Mononuclear cell (primary cell): ENCODE results near the gene IGF2R. TPM values are rescaled to one million over a fixed set of nuclear protein-coding genes. Genes with fewer than 3 reads are reported as not detected.
"Not testable (repeated sequence)": the region's sequence is repeated elsewhere in the genome, so short reads cannot be mapped to it uniquely, and the experiment has no call there.

ENCODE experiments used
- H3K27me3 ChIP-seq: 2 replicates; pipeline ENCODE4 v1.6.0; 2011; ENCODE audit warnings: low read length, control low read depth; ENCODE audit not compliant: insufficient read depth
- H3K4me1 ChIP-seq: 2 replicates; pipeline ENCODE4 v1.5.1; 2011; ENCODE audit warnings: mild to moderate bottlenecking, low read length, control low read depth; ENCODE audit not compliant: insufficient read depth
- H3K4me3 ChIP-seq: 2 replicates; pipeline ENCODE4 v1.5.1; 2011; ENCODE audit warnings: mild to moderate bottlenecking, low read length, moderate library complexity
- H3K9me3 ChIP-seq: 2 replicates; pipeline ENCODE4 v1.5.1; 2011; ENCODE audit warnings: low read depth, mild to moderate bottlenecking, control low read depth, low read length
- total RNA-seq: library from RNA; depleted of rRNA; stranded (reverse); fragments of >200 nt; gene quantifications from one replicate; pipeline ENCODE4 v1.2.3, GENCODE V29; 2012

The IGF2R gene
- total RNA-seq, 1 donor = 49.3 TPM

DNA sequence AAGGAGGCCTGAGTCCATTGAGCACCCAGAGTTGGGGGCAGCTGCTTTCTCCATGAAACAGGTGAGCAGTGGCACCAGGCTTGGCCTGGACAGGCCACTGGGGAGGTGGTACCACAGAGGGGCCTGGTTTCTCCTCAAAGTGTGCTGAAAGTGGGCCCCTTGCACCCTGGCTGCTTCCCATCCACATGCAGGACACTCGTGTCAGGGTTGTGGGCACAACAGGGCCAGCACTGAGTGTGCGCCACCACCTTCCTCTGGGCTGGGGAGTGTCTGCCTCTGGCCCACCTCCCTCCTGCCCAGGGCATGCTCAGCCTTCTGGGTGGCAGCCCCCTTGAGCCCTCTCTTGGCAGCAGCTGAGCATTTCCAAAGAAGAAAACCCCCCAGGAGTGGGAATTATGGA lies 147.5 kb downstream of the IGF2R start:
- Histone ChIP-seq H3K27me3 (no peaks in the 10 kb centered on the region), H3K4me1 (no peaks in the 10 kb centered on the region), H3K9me3 (no peaks in the 10 kb centered on the region), H3K4me3 (no peak overlapping the region)

GRCh38 chr6:160117137-160117536 lies 148.3 kb downstream of the IGF2R start:
- H3K9me3 ChIP-seq = no peaks in the 10 kb centered on the region
- H3K27me3 ChIP-seq = no peaks in the 10 kb centered on the region
- no peaks in the 10 kb centered on the region for H3K4me1 ChIP-seq
- no peak overlapping the region for H3K4me3 ChIP-seq

DNA sequence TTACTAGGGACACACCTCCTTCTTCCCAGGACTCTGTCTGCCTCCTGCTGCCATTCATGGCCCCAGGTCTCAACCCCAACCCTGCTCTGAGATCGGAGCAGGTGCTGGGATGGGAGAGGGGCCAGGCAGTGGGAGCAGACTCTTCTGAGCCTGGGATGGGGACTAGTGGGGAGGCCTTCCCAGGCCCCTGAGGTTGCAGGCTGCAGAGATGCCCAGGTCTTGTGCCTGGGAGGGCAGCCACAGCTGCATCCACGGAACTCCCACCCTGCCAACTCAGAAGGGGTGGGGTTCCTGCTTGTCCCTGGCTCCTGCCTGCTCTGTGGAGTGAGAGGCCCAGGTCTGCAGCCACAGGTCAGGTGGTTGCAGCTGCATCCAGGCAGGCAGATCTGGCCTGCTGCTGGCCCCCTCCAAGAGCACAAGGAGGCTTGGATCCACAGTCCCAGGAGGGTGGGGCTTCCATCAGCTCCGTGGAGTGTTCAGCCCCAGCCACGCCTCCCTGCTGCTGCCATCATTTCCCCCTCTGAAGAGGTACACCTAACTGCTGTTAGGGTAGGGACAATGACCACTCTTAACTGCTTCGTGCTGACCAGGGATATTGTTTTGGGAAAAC lies 149.8 kb downstream of the IGF2R start:
- Histone ChIP-seq H3K9me3 (no peaks in the 10 kb centered on the region), H3K4me3 (no peak overlapping the region), H3K4me1 (no peaks in the 10 kb centered on the region), H3K27me3 (no peaks in the 10 kb centered on the region)

DNA sequence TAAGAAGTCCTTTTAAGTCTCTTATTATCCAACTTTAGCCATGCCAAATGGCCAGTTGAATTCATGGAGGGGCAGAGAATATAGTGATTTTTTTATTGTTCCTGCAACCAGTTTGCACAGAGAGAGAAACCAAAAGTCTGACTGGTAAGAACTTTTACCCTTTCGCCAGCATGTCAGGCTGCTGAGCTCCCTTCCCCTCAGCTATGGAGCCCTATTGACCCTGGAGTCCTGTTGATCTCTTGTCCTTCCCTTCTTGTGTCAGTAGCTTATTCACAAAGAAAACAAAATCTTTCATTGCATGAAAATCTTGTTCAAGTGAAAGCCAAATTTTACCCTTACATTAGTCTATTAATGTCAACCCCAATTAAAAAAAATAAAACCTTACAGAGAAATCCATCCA lies 151.2 kb downstream of the IGF2R start:
- no peaks in the 10 kb centered on the region for H3K27me3 ChIP-seq
- H3K4me1 ChIP-seq = no peaks in the 10 kb centered on the region
- no peaks in the 10 kb centered on the region for H3K9me3 ChIP-seq
- H3K4me3 ChIP-seq = no peak overlapping the region

DNA sequence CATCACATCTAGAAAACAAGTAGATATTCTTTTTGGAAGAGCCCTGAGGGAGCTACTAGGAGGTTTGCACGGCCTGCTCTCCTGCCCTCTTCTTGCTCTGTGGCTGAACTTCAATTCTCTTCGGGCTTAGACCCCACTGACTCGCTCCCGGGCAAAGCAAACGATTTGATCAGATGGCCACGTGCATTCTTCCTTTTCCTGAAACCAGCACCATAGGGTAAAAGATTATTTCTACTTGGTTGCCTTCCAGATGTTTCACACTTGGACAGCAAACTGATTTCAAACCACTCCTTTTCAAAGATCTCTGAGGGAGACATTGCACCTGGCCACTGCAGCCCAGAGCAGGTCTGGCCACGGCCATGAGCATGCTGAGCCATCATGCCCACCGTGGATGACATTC lies 152.7 kb downstream of the IGF2R start, which contains the start of gene SLC22A1:
TSS of gene SLC22A1 (plus strand) at position 258 of the 400 bp plus-strand sequence. CDS start at position 379, 121 bp downstream.
- Histone ChIP-seq H3K9me3 (no peaks in the 10 kb centered on the region), H3K4me3 (no peak within 1 kb of the TSS), H3K4me1 (no peaks in the 10 kb centered on the region), H3K27me3 (no peaks in the 10 kb centered on the region)

- Histone ChIP-seq H3K4me1 (no peaks in the 10 kb centered on the region), H3K27me3 (no peaks in the 10 kb centered on the region), H3K9me3 (no peaks in the 10 kb centered on the region), H3K4me3 (no peak overlapping the region)
Observed at GRCh38 chr6:160121981-160122380, 153.1 kb downstream of the IGF2R start.

GRCh38 chr6:160122744-160123143 lies 153.9 kb downstream of the IGF2R start:
- Histone ChIP-seq H3K4me1 (no peaks in the 10 kb centered on the region), H3K9me3 (no peaks in the 10 kb centered on the region), H3K27me3 (no peaks in the 10 kb centered on the region), H3K4me3 (no peak overlapping the region)

GRCh38 chr6:160124007-160124406 lies 155.1 kb downstream of the IGF2R start:
- Histone ChIP-seq H3K4me1 (no peaks in the 10 kb centered on the region), H3K9me3 (no peaks in the 10 kb centered on the region), H3K27me3 (no peaks in the 10 kb centered on the region), H3K4me3 (no peak overlapping the region)

DNA sequence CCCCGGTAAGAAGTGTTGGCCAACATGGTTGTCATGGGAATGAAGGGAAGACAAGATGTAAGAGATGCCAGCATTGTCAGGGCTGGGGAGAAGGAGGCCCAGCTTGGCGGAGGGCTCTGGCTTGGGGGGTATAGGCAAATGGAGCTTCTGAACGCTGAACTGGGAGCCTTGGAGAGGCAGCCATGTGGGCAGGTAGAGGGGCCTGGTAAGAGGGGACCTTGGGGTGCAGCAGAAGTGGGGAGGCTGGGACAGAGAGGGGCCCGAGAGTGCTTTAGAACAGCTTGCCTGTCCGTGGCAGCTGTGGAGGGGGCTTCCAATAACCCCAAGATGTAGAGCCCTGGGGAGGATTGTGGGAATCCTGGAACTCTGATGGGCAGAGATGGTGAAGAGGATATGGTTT lies 155.7 kb downstream of the IGF2R start:
- Histone ChIP-seq H3K27me3 (no peaks in the 10 kb centered on the region), H3K4me3 (no peak overlapping the region), H3K4me1 (no peaks in the 10 kb centered on the region), H3K9me3 (no peaks in the 10 kb centered on the region)

- H3K4me1 ChIP-seq, H3K9me3 ChIP-seq, H3K4me3 ChIP-seq: not testable (repeated sequence)
Observed at GRCh38 chr6:160125105-160125504, 156.2 kb downstream of the IGF2R start.

GRCh38 chr6:160127270-160128124 lies 158.6 kb downstream of the IGF2R start:
- Histone ChIP-seq H3K27me3 (no peaks in the 10 kb centered on the region), H3K4me3 (no peak overlapping the region), H3K4me1 (no peaks in the 10 kb centered on the region), H3K9me3 (no peaks in the 10 kb centered on the region)

More at GRCh38 chr6:160125105-160125504, 156.2 kb downstream of the IGF2R start:
- not testable (repeated sequence) for H3K27me3 ChIP-seq

- Histone ChIP-seq H3K27me3 (no peaks in the 10 kb centered on the region), H3K4me3 (no peak overlapping the region), H3K4me1 (no peaks in the 10 kb centered on the region), H3K9me3 (no peaks in the 10 kb centered on the region)
Observed at GRCh38 chr6:160128125-160128683, 159.3 kb downstream of the IGF2R start.

- Histone ChIP-seq H3K9me3 (no peaks in the 10 kb centered on the region), H3K4me1 (no peaks in the 10 kb centered on the region), H3K4me3 (no peak overlapping the region), H3K27me3 (no peaks in the 10 kb centered on the region)
Observed at GRCh38 chr6:160128879-160129516, 160.1 kb downstream of the IGF2R start.

- H3K4me1 ChIP-seq = no peaks in the 10 kb centered on the region
- no peaks in the 10 kb centered on the region for H3K9me3 ChIP-seq
- no peaks in the 10 kb centered on the region for H3K27me3 ChIP-seq
- H3K4me3 ChIP-seq = no peak overlapping the region
Observed at GRCh38 chr6:160129881-160130615, 161.2 kb downstream of the IGF2R start.
